Ishikawa (cell line): Measurements from ENCODE around the gene IGLON5.

ENCODE experiments used
- CREB1 ChIP-seq: IDR thresholded peaks from 2 replicates; pipeline ENCODE4 v1.6.1; 2012; ENCODE audit warnings: low read depth
- EGR1 ChIP-seq: IDR thresholded peaks from 2 replicates; pipeline ENCODE4 v1.6.1; 2012
- EP300 ChIP-seq: IDR thresholded peaks from 2 replicates; pipeline ENCODE4 v1.6.1; 2012; ENCODE audit warnings: borderline replicate concordance
- FOXM1 ChIP-seq: IDR thresholded peaks from 2 replicates; pipeline ENCODE4 v1.6.1; 2012; ENCODE audit warnings: low read depth, borderline replicate concordance
- NFIC ChIP-seq: IDR thresholded peaks from 2 replicates; pipeline ENCODE4 v1.6.1; 2012
- TAF1 ChIP-seq: IDR thresholded peaks from 2 replicates; pipeline ENCODE4 v1.6.1; 2012; ENCODE audit warnings: low read depth, mild to moderate bottlenecking
- ZBTB7A ChIP-seq: IDR thresholded peaks from 2 replicates; pipeline ENCODE4 v1.6.1; 2012; ENCODE audit warnings: low read depth
- TF ChIP-seq, protein P1 (sequence below): IDR thresholded peaks from 2 replicates; pipeline ENCODE4 v1.6.1; 2012; ENCODE audit warnings: low read depth, mild to moderate bottlenecking
- TF ChIP-seq, protein P2 (sequence below): IDR thresholded peaks from 2 replicates; pipeline ENCODE4 v1.6.1; 2012

DNA sequence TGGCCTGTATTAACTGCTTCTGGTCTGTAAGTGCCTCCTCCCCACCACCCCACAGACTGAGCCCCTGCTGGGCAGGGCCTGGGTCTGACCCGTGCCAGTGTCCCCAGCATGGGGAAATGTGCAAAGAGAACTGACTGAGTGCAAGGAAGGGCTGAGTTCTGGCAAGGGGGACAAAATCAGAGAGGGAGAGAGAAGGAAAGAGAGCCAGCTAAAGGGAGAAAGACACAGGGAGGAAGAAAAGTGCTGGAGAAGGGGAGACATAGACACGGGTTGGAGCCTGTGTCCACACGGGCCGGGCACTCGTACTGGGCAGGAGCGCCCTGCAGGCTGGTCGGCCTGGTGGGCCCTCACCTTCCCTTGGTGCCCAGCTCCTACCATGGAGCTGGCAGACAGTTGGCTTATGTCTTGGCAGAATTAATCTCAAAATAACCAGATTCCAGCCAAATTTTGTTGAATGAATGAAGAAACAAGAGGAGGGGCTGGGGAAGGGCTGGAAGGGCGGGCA lies 59.8 kb downstream of the IGLON5 start:
- TF ChIP-seq EGR1 (no peak), FOXM1 (no peak), EP300 (no peak), ZBTB7A (no peak), NFIC (no peak), CREB1 (no peak), TAF1 (no peak)
- TF ChIP-seq, protein P1, sequence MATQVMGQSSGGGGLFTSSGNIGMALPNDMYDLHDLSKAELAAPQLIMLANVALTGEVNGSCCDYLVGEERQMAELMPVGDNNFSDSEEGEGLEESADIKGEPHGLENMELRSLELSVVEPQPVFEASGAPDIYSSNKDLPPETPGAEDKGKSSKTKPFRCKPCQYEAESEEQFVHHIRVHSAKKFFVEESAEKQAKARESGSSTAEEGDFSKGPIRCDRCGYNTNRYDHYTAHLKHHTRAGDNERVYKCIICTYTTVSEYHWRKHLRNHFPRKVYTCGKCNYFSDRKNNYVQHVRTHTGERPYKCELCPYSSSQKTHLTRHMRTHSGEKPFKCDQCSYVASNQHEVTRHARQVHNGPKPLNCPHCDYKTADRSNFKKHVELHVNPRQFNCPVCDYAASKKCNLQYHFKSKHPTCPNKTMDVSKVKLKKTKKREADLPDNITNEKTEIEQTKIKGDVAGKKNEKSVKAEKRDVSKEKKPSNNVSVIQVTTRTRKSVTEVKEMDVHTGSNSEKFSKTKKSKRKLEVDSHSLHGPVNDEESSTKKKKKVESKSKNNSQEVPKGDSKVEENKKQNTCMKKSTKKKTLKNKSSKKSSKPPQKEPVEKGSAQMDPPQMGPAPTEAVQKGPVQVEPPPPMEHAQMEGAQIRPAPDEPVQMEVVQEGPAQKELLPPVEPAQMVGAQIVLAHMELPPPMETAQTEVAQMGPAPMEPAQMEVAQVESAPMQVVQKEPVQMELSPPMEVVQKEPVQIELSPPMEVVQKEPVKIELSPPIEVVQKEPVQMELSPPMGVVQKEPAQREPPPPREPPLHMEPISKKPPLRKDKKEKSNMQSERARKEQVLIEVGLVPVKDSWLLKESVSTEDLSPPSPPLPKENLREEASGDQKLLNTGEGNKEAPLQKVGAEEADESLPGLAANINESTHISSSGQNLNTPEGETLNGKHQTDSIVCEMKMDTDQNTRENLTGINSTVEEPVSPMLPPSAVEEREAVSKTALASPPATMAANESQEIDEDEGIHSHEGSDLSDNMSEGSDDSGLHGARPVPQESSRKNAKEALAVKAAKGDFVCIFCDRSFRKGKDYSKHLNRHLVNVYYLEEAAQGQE: no peak
- TF ChIP-seq, protein P2, sequence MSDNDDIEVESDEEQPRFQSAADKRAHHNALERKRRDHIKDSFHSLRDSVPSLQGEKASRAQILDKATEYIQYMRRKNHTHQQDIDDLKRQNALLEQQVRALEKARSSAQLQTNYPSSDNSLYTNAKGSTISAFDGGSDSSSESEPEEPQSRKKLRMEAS: no peak
